D721Med (cell line): ENCODE data around the gene MSH4.
"Not testable (repeated sequence)": the region's sequence is repeated elsewhere in the genome, so short reads cannot be mapped to it uniquely, and the experiment has no call there.

Experiments used
- DNase-seq: peaks from one replicate; pipeline ENCODE4 v3.0.0; 2011; ENCODE audit warnings: low spot score; ENCODE audit not compliant: insufficient read length
- FAIRE-seq: peaks from 2 replicates; lab custom pipeline; 2011; peaks lifted over from hg19 to GRCh38; lab: Jason Lieb, UNC
- CTCF ChIP-seq: IDR thresholded peaks from 2 replicates; pipeline ENCODE4 v1.5.1; 2012; ENCODE audit warnings: mild to moderate bottlenecking, control low read depth; ENCODE audit not compliant: insufficient read depth; ENCODE audit errors: missing control alignments

MSH4 gene

GRCh38 chr1:75792091-75792490 is 4.6 kb upstream of the MSH4 start:
- no peak for TF ChIP-seq CTCF
- FAIRE-seq (no peak), DNase-seq (no peak)

GRCh38 chr1:75794382-75794781 is 2.3 kb upstream of the MSH4 start:
- TF ChIP-seq CTCF = no peak
- no peak for FAIRE-seq
- no peak for DNase-seq

GRCh38 chr1:75795703-75796193 is 934 bp upstream of the MSH4 start:
- no peak for TF ChIP-seq CTCF
- FAIRE-seq = no peak
- no peak for DNase-seq

GRCh38 chr1:75797273-75797588 is 549 bp downstream of the MSH4 start:
- no peak for FAIRE-seq
- no peak for DNase-seq

GRCh38 chr1:75797606-75798216 is 1.0 kb downstream of the MSH4 start:
- no peak for DNase-seq

More at GRCh38 chr1:75797273-75797588, 549 bp downstream of the MSH4 start:
- TF ChIP-seq CTCF = no peak

GRCh38 chr1:75801480-75801879 is 4.8 kb downstream of the MSH4 start:
- not testable (repeated sequence) for DNase-seq, FAIRE-seq

More at GRCh38 chr1:75797606-75798216, 1.0 kb downstream of the MSH4 start:
- no peak for TF ChIP-seq CTCF
- FAIRE-seq = no peak

- DNase-seq (no peak), FAIRE-seq (no peak)
- no peak for TF ChIP-seq CTCF
Measured at GRCh38 chr1:75808921-75809320, 12.2 kb downstream of the MSH4 start.

GRCh38 chr1:75810113-75810512 is 13.4 kb downstream of the MSH4 start:
- FAIRE-seq, DNase-seq: not testable (repeated sequence)
